Left ventricle myocardium superior (tissue), 1 donor: Measurements from ENCODE around the gene KCNAB3. TPM values are rescaled to one million over a fixed set of nuclear protein-coding genes. Genes with fewer than 3 reads are reported as not detected.

ENCODE experiments used
- ATAC-seq: fragments of 200-7000 bp; cut with Tn5 transposase; one replicate; pipeline ENCODE4 v1.9.1; 2020; ENCODE audit warnings: mild to moderate bottlenecking, moderate library complexity
- DNase-seq: peaks from one replicate; pipeline ENCODE4 v3.0.0-alpha.2; 2020
- intact Hi-C: fragments of 100-400 bp; cut with micrococcal nuclease; formaldehyde crosslinking; loops from one replicate; pipeline ENCODE4 v1.11.0; 2022
- total RNA-seq: library from RNA; stranded (reverse); fragmentation: NEBNext Ultra II Directional; extraction: Animal tissue kit (Norgen Biotek cat#: 25700); gene quantifications from one replicate; pipeline ENCODE4 v1.2.1, GENCODE V29; 2021
- donor health status: DM: no; HTN: yes; CAD: no; lungs with severe emphysema.

KCNAB3 gene
- total RNA-seq, 1 donor from 2014 or later = 0.52 TPM

DNA sequence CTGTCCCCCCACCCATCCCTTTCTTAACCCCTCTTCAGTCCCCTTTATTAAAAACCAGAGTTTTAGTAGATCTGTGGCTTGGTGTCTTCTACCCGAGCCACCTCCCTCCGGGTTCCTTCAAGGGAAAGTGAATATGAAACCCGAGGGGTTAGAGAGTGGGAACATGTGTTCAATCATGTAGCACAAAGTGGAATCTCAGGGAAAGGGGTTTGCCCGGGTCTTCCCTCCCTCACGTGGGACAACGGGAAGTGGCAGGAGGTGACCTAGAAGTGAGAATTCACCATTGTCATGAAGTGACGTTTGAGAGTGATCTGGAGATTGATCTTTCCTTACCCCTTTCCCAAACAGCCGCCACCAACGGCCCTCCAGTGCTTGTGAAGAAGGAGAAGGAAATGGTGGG lies 18.5 kb downstream of the KCNAB3 start:
- intact Hi-C loops = loop anchor here (10.0 kb wide), 2 partner anchors 46 to 134 kb away; no protein-coding TSS in a partner anchor
- ATAC-seq = no peak
- DNase-seq = no peak

- DNase-seq (no peak), ATAC-seq (no peak)
- intact Hi-C loops = loop anchor here (10.0 kb wide), 2 partner anchors 46 to 134 kb away; no protein-coding TSS in a partner anchor
Observed at GRCh38 chr17:7910711-7911110, 18.9 kb downstream of the KCNAB3 start.

DNA sequence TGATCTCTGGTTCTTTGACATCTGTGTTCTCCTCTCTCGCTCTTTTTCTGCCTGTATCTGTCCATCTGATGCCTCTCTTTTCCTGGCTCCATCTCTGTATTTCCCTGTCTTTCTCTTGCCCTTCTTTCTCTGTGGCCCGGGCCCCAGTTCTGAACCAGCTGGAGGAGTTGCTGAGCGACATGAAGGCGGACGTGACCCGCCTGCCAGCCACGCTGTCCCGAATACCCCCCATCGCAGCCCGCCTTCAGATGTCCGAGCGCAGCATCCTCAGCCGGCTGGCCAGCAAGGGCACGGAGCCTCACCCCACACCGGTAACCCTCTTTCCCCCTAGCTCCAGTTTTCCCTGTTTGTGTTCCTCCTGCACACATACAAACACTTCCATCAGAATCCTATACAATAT lies 19.4 kb downstream of the KCNAB3 start:
- intact Hi-C loops = loop anchor here (10.0 kb wide), 2 partner anchors 45 to 135 kb away; no protein-coding TSS in a partner anchor
- DNase-seq (no peak), ATAC-seq (no peak)

- intact Hi-C loops = no loop called here
- ATAC-seq (no peak), DNase-seq (no peak)
Observed at GRCh38 chr17:7909089-7909488, 20.6 kb downstream of the KCNAB3 start.

DNA sequence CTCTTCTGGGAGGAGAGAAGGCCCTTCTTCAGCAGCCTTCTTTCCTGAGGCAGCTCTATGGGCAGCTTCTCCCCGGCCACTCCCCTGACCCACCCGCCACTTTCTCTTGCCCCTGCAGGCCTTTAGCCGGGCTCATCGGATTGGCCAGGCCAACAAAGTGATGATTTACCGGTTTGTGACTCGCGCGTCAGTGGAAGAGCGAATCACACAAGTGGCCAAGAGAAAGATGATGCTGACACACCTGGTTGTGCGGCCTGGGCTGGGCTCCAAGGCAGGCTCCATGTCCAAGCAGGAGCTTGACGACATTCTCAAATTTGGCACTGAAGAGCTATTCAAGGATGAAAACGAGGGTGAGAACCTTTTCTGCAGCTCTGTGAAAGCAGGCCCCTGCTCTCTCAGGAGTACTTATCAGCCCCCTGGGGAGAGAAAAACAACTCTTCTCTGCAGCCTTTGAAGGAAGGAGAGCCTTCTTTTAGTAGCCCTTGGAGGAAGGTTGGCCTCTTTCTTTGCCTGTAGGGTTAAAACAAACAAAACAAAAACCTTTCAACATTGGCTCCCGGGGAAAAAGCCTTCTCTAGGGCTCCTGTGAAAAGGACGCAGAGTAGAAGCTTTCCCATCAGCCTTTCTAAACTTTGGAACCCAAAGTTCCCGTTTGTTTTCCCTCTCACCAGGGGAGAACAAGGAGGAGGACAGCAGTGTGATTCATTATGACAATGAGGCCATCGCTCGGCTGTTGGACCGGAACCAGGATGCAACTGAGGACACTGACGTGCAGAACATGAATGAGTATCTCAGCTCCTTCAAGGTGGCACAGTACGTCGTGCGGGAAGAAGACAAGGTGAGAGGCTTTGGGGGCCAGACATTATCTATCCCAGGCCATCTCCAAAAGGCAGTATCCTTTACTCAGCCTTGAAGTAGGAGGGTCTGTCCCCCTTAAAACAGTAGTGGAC lies 26.2 kb downstream of the KCNAB3 start:
- intact Hi-C loops = no loop called here
- DNase-seq = no peak
- no peak for ATAC-seq

DNA sequence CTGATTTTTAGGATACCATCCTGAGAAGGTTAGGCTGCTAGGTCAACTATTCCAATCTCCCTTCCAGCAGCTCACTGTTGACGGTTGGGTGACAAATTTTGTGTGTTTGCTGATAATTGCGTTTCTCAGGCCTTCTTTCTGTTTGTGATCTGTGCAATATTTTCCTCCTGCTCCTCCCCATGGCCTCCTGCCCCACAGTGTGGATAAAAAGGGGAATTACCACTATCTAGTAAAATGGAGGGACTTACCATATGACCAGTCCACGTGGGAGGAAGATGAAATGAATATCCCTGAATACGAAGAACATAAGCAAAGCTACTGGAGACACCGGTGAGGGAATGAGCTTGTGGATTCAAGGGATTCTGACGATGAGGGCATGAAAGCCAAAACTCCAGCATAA lies 31.9 kb downstream of the KCNAB3 start:
- intact Hi-C loops = no loop called here
- ATAC-seq (peak; percentile 72), DNase-seq (no peak)

DNA sequence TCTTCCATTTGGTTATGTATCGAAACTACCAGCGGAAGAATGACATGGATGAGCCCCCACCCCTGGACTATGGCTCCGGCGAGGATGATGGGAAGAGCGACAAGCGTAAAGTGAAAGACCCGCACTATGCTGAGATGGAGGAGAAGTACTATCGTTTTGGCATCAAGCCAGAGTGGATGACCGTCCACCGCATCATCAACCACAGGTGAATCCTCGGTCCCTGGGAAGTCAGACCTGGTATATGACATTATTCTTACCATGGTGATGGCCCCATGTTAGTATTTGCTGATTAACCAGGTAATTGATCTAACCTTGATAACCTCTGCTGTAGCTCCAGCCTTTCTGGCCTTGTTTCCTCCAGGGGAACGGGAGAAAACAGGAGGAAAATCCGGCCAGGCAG lies 32.6 kb downstream of the KCNAB3 start:
- ATAC-seq = no peak
- intact Hi-C loops = no loop called here
- no peak for DNase-seq

DNA sequence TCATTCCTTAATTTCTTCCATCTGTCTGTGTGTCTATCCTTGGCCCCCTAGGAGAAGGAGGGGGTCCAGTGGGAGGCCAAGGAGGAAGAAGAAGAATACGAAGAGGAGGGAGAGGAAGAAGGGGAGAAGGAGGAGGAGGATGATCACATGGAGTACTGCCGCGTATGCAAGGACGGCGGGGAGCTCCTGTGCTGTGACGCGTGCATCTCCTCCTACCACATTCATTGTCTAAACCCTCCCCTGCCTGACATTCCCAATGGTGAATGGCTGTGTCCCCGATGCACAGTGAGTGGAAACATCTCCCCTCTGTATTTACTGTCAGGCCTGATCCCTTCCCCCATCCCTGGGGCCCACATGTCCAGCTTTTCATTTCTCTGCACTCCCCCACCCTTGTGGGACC lies 34.8 kb downstream of the KCNAB3 start:
- ATAC-seq = no peak
- no peak for DNase-seq
- intact Hi-C loops = no loop called here

GRCh38 chr17:7894226-7894625 lies 35.4 kb downstream of the KCNAB3 start:
- intact Hi-C loops = no loop called here
- no peak for ATAC-seq
- no peak for DNase-seq

DNA sequence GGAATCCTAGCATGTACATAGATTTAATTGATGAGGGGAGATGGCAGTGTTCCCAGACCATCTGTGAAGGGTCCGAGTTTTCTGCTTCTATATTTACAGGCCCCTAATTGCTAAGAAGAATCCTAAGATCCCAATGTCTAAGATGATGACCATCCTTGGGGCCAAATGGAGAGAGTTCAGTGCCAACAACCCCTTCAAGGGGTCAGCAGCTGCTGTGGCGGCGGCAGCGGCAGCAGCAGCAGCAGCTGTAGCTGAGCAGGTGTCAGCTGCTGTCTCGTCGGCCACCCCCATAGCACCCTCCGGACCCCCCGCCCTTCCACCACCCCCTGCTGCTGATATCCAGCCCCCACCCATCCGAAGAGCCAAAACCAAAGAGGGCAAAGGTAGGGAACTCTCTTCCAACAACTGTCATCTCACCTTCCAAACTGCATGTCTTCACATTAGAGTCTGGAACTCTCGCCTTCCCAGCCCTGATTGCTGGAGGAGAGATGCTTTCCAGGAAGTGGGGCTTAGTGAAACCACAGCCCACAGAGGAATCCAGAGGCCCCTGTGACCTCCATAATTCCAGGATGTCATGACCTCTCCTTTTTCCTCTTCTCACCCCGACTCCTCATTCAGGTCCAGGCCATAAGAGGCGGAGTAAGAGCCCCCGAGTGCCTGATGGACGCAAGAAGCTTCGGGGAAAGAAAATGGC lies 36.3 kb downstream of the KCNAB3 start:
- ATAC-seq = no peak
- no peak for DNase-seq
- intact Hi-C loops = no loop called here

- intact Hi-C loops = no loop called here
- ATAC-seq (peak; percentile 84), DNase-seq (peak; percentile 99)
Observed at GRCh38 chr17:7889166-7889955, 40.3 kb downstream of the KCNAB3 start.

- peak; percentile 35 for DNase-seq
- peak; percentile 9 for ATAC-seq
- intact Hi-C loops = no loop called here
Observed at GRCh38 chr17:7888184-7888920, 41.3 kb downstream of the KCNAB3 start, which contains the start of gene CHD3. Gene CHD3 (plus strand): TSS chr17:7888789. CDS start chr17:7889001, 212 bp downstream.

DNA sequence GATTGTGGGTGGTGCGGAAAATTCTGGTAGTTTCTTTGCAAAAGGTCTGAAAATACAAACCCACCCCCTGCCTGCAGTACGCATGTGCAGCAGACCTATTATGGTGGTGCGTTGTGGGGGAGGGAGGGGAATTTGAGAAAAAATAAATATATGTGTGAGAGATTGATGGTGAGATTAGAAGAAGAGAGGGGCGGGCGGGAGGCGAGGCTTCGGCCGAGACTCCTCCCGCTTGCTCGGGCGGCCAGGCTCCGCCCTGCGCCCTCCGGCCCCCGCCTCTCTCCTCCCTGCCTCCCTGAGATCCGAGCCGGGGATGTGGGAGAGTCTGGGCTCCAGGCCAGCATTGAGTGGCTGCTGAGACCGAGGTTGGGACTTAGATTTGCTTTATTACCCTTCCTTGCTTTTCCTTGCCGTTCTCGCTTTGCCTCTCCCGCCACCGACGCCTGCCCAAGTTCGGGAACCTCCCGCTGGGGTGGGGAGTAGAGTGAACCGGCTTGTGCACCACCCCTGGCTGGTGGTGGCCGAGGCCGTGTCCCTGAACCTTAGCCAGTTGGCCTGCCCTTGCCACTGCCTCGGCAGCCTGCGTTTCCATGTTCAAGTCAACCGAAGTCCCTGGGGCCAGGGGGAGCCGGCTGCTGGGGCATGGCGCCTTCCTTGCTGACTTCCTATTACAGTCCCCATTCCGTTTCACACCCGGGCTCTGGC lies 42.0 kb downstream of the KCNAB3 start:
- DNase-seq = peak; percentile 95
- intact Hi-C loops = no loop called here
- ATAC-seq = peak; percentile 84

GRCh38 chr17:7887038-7887481 lies 42.6 kb downstream of the KCNAB3 start:
- ATAC-seq (no peak), DNase-seq (no peak)
- intact Hi-C loops = no loop called here

DNA sequence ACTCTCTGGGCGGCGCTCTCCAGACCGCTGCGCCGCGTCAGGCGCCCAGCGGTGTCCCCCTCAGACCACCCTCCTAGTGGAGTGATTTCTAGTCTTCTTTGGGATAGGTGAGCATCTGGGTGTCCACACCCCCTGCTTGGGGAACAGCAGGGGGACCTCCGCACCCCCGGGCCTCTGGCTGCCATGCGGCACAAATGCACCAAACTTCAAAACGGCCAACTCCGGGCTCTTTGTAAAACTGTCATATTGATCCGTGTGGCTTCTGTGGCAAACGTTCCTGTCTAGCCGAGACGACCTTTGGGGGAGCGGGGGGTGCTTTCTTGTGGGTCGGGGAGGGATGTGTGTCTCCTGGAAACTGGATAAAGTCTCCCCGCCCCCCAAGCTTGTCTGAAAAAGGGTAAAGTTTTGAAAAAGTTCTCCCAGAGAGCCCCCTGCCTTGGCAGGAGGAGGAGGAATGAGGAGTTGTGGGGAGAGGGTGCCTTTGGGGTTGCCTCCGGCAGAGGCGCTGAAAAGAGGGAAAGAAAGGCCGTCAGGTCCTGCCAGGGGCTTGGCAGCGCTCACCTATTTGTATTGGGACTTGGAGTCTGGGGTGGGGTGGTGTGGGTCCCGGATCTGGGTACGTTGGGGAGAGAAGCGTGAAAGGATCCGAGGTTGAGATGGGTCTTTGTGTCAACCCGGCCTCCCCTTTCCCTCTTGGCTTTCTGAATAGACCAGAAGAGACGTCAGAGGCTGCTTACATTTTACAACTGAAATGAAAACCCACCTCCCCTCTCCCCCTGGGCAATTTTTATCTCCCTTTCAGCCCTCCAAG lies 43.2 kb downstream of the KCNAB3 start:
- DNase-seq (no peak), ATAC-seq (no peak)
- intact Hi-C loops = no loop called here

- intact Hi-C loops = no loop called here
- ATAC-seq = no peak
Observed at GRCh38 chr17:7885367-7886226, 44.1 kb downstream of the KCNAB3 start.

More at GRCh38 chr17:7885367-7886226, 44.1 kb downstream of the KCNAB3 start:
- peak; percentile 57 for DNase-seq
